HG03558 (cell line): ENCODE results near the gene IRAG1.
"Not testable (repeated sequence)": the region's sequence is repeated elsewhere in the genome, so short reads cannot be mapped to it uniquely, and the experiment has no call there.

Experiments
- ATAC-seq: cut with Tn5 transposase; IDR thresholded peaks from one replicate; pipeline ENCODE4 v1.9.1; 2021; ENCODE audit warnings: moderate number of reproducible peaks; ENCODE audit not compliant: unreplicated experiment; ENCODE audit errors: extremely low read depth

The IRAG1 gene

DNA sequence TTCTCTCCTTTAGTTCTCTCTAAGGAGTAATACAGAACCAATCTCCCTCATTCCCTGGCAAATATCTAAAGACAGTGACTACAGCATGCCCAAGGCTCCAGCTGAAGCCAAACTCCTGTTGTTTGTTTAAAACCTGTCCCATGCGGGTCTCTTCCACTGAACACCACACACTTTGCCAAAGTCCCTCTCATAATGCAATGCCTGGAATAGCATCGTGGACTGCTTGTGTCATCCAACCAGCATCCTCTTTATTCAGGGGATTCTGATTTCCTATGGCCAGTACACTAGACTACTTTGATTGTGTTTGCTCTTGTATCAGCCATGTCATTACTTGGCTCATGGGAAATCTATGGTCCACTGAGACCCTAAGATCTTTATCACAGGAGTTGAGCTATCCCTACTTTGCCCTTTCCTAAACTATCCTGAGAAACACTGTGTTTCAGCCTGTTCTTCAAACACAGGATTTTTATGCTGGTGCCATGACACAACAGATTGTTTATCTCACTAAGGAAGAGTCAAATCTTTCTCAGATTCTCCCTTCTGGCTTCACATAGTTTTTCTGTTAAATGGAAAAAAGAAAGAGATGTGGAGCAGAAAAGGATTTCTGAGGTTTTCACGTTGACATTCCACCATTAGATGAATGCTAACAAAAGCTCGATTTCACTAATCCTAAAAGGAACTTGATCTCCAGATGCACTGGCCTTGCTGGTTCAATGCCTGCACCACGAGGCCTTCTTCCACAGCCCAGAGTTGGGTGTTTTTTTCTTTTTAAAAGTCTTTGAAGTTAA, 15.9 kb upstream of the IRAG1 start:
- ATAC-seq, result no peak

DNA sequence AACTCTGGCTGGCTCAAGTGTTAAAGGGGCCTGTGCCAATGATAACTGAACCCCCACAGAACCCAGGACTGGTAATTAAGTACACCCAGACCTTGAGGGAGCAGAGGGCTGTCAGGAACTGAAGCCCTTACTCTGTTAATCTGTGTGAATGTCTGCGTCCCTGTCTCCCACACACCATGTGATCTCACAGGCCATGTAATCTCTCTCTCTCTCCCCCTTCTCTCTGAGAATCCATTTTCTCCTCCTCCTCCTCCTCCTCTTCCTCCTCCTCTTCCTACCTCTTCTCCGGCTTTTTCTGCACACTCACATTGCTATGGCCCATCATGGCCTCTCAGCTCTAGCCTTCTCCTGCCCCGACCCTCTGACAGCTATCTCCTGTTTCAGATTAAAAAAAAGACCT, 14.6 kb upstream of the IRAG1 start:
- ATAC-seq, result no peak

DNA sequence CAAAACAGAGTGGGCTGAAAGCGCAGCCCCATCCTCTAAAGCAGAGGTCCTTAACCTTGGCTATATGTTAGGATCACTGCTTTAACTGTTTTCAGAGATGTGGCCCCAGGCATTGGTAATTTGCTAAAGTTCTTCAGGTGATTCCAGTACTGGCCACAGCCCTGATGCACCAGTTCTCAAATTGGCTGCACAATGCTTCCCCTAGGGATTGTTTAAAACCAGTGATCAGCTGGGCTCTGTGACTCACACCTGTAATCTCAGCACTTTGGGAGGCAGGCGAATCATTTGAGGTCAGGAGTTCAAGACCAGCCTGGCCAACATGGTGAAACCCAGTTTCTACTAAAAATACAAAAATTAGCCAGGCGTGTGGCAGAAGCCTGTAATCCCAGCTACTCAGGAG, 8.4 kb upstream of the IRAG1 start:
- ATAC-seq, result no peak

DNA sequence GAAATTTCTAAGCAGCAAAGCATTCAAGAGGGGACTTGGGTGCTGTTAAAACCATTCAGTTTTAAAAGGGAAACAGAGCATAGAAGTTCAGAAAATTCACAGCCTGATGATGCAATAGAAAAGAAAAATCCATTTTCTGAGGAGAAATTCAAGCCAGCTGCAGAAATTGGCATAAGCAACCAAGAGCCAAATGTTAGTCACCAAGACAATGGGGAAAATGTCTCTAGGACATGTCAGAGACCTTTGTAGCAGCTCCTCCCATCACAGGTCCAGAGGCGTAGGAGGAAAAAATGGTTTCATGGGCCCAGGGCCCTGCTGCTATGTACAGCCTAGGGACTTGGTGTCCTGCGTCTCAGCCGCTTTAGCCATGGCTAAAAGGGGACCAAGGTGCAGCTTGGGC, 5.5 kb upstream of the IRAG1 start:
- no peak for ATAC-seq

DNA sequence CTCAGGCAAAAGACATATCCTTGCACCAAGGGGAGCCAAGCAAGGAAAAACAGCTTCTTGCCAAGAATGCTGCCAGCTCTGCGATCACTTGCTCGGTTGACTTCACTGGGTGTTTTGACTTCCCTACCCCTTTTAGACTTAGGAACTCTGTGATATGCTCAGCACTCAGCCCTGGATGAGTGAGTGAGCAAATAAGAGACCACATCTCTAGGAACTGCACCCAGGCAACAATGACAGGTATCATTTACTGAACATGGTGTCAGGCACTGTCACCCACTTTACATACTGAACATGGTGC, 3.7 kb upstream of the IRAG1 start:
- ATAC-seq, result no peak

DNA sequence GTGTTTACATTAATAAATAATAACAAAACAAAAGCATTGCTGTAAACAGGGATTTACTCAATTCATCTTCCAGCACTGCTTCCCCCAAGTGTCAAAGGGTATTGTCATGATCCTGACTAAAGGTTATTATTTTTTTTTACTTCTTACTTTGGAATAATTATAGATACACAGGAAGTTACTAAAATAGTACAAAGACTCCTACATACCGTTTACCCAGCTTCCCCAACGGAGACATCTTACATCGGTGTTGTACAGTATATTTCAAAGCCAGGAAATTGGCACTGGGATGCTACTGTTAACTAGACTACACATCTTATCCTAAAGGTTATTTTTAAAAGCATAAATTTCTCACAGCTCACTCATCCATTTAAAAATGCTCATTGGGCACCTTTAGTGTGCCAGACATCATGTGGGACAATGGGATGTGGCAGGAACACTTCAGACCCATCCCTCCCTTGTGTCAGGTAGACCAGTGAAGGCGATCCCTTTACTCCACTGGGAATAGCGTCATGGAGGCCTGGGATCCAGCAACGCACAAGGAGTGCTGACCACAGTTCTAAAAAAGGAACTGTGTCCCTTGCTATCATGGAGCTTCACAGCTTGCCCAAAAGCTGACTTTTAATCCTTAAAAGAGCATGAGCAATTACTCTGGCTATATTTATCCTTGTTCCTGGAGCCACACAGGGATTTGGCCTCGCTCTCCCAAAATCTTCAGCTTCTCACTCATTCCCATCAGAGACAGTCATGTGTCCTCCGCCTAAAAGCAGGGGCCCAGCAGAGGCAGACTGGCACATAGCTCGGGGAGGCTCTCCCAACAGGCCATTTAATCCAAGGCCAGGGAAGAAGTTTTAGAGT, 3.1 kb upstream of the IRAG1 start:
- no peak for ATAC-seq

DNA sequence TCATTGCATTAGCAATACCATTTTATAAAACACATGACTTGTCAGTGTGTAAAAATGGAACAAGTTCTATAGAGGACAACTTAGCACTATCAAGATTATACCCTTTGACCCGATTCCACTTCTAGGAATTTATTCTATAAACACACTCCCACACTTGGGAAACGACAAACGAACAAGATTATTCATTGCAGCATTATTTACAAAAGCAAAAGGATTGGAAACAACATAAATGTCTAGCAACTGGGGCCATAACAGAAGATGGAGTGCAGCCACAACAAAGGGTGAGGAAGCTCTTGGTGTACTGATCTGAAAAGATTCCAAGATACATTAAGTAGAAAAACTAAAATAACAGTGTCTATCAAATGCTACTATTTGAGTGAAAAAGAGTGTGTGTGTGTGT, 2.3 kb upstream of the IRAG1 start:
- no peak for ATAC-seq

DNA sequence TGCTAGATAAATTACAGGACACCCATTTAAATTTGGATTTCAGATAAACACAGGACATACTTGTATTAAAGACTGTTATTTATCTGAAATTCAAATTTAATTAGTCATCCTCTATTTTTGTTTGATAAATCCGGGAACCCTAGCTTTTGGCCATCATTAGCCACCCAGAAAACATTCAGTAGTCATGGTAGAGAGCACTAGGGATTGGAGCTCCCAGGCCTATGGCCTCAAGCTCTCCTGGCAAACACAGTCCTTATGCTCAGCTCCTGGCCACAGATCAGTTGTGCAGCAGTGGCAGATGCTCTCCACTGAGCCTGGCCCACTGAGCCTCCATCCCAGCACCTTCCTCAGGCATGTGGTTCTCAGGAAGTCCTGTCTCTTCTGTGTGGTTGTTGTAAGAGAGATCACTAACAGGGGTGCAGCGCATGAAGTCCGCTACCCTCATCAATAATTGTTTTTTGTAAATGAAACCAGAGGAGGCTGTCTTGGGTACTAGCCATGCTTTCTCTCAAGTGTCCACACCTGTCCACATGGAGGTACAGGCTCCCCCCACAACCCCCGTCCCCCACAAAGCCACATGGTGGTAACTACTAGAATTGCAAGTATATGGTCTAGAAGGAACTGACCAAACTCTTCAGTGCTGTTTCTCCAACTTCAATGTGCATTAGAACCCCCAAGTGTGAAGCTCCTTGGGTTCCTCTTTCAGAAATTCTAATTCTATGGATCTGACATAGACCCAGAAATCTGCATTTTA, 1.1 kb upstream of the IRAG1 start:
- ATAC-seq, result no peak

DNA sequence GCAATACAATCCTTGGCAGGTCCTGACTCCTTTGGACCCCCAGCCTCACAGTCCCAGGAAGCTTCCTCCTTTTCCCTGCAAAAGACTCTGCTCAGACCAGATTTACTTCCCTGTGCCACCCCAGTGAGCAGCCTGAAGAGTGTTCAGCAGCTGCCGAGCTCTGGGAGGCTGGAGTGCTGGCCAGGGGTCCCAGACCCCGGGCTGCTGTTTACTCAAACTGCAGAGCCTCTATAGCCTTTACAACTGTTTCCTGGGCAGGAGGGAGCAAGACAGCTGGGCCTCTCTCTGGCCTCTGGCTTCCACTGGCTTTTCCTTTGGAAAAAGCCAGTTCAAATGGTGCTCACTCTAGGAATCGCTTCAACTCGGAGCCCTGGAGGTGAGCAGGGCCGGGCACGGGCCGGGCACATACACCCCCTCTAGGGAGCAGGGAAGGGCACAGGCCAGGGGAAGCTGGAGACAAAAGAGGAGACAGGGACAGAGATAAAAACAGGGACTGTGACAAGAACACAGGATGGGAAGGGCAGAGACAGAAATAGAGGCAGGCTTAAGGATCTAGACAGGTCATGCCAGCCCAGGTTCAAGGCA, 932 bp downstream of the IRAG1 start:
- ATAC-seq, result no peak

DNA sequence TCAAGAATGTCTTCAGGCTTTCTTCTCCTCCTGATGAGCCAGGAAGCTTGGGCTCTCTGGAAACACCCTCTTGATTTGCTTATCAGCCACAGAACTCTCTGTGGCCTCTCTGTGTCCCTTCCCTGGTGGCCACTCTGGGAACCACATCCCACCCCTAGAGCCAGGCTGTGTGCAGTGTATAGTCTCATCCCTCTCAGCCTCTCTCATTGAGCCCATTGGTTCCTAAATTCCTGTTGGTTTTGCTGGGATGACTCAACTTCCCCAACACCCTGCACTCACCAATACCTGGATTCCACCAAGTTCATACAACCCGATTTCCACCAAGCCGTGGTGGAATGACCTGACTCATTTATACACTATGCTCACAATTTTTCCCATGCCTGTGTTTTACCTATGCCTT, 5.2 kb downstream of the IRAG1 start:
- ATAC-seq, result no peak

DNA sequence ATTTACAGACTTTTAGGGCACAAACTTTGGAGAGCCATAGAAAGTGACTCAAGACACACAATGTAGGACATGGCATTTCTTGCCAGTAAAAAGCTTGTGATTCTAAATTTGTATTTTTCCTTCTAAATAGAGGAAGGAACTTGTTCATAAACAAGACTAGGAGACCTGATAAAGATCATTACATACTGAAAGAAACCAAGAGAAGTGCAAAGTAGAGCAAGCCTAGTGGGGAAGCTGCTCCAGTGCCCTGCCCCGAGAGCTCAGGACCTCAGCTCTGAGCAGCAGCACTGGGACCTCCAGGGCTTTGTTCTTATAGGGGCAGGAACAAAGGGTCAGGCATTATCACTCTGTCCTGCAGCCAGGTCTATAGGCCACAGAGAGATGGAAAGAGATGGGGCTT, 7.2 kb downstream of the IRAG1 start:
- ATAC-seq, result no peak

DNA sequence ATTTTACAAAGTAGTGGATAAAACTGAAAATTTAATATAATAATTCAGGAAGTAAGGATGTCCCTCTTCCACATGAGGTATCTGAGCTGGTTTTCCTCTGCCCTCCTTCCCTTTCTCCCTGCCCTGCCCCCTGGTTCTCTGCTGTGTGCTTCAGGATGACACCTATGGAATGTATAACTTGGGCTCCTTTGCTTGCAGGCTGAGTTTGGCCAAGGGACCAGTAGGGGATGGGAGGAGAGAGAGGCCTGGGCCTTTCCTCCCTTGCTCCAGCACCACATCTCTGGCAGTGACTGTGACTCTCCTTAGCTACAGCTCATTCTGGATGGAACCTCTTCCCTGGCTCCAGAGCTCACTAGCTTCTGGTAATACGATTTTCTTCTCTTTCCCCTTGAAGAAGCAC, 10.1 kb downstream of the IRAG1 start:
- no peak for ATAC-seq

DNA sequence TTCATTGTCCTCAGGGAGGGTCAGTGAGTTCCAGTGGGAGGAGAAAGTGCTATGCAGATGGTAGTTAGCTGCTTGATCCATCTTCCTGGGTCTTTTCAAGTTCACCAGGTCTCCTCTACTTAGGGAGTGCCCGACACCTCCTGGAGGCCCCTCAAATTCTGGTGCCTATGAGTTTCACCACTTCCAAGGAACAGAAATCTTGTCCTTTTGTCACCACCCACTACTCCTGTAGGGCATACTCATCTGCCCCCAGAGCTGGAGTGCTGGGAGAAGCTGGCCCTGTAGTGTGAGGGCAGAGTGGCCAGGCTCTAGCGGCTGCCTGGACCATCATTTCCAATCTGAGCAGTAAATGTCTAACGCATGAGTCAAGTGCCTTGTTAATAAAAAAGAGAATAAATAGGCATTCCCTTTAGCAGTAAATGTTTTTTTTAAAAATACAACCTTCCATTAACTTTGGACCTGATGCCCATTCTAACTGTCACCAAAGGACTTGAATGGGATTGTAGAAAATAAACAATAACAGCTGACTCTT, 12.5 kb downstream of the IRAG1 start:
- ATAC-seq, result no peak

DNA sequence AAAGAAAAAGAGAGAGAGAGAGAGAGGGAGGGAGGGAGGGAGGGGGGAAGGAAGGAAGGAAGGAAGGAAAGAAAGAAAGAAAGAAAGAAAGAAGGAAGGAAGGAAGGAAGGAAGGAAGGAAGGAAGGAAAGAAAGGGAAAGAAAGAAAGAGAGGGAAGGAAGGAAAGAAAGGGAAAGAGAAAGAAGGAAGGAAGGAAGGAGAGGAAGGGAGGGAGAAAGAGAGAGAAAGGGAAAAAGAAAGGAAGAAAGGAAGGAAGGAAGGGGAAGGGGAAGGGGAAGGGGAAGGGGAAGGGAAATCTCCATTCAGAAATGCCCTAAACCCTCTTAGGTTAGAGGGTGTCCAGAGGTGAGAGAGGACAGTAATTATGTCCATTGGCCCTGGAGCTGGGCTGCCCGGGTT, 13.3 kb downstream of the IRAG1 start:
- ATAC-seq, result not testable (repeated sequence)

DNA sequence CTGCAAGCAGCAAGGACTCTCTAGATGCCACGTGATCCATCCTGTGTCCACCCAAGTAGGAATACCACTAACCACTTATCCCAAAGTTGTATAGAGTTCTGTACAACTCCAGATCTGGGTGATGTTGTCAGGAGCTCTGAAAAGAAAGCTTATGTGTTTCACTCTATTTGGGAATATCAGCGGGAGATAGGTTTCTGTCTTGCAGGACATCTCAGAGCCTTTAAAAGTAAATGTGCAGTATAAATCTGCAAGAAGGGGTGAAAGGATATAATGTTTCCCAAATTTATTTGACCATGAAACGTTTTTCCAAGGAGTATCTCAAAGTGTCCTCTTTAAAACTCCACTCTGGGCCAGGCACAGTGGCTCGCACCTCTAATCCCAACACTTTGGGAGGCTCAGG, 13.9 kb downstream of the IRAG1 start:
- ATAC-seq, result no peak

DNA sequence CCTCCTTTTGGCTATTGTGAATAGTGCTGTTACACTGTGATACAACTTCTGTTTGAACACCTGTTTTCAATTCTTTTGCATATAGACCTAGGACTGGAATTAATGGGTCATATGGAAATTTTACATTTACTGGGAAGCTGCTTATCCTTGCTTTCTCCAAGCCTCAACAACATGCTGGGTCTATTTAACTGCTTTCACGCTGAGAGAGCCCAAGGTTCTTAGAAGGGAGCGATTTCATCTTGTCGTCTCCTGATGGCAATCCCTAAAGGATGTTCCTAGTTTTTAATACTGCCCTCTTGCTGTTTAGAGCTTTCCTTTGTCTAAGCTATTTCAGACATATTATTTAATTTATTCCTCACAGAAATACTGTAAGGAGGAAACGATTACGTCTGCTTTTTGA, 15.5 kb downstream of the IRAG1 start:
- ATAC-seq, result no peak

DNA sequence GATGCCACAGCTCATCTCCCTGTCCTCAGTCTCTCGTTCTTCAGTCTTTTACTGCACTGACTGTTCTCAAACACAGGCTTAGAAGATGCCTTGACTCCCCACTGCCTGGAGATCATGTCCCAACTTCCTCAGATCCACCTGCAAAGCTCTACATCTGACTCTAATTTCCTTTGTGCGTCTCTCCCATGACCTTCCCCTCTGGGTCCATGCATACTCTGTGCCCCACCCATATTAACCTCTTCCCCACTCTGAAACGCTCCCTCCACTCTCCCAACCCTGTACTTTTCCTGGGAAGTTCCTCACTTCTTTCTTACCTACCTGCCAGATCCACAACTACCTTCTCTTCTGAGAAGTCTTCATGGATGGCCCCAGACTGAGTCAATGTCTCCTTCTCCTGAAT, 16.6 kb downstream of the IRAG1 start:
- no peak for ATAC-seq

DNA sequence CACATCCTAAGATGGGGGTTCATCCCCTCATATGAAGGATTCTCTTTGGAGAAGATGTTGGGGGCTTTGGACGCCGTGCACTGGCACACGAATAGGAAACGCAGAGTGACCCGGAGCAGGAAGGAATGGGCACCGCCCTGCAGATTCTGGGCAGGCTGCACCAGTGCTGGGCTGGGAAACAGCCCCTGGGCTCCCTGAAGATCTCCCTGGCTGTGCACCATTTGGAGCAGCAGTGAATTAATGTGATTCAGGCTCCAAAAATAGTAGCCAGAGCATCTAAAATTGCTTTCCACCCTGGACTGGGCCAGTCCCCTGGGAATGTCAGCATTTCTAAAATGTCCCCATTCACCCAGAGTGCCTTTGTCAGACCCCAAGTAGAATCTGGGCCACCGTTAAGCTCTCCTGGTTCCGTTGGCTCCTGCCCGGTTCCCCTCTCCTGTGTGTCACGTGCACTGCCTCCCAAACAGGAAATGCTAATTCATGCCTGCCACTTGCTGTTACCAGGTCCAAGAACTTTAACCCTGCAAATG, 18.6 kb downstream of the IRAG1 start:
- ATAC-seq, result no peak

DNA sequence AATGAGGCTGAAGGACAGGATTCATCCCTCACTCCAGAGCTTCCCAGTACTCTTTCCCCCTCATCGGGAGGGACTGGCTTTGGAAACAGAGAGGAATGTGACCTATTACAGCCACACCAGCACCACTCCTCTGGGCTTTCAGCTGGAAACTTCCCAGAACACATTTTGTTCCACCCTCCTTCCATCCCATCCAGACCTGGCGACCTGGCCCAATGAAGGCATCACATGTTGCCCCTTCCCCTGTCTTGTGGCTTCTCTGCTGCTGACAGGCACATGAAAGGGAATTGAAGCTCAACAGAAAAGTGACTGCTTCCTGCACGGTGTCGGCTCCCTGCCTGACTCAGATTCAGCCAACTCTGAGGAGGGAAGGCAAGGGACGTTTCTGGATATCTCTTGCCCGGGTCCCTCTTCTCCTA, 19.1 kb downstream of the IRAG1 start:
- no peak for ATAC-seq

DNA sequence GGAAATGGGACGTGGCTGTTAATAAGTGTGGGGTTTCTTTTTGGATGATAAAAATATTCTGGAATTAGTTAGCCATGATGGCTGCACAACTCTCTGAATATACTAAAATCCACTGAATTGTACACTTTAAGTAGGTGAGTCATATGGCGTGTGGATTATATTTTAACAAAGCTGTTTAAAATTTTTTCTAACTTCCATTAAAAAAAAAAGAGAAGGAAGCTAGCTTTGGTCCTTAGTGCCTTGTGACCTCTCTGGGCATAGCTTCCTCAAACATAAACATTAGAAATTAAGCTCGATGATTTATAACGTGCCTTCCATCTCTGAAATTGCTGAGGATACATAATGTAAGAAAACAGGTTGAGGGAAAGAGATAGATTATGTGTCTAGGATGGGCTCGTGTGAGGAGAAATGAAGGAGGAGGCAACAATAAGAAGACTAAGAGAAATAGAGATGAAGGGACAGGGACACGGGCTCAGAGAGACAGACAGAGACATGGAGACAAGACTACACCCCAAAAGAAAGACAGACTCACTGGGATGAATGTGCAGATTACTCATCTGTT, 20.0 kb downstream of the IRAG1 start:
- ATAC-seq, result no peak
